Vagina (tissue), 2 donors: ENCODE measurements around the gene PLXNB1. TPM values are rescaled to one million over a fixed set of nuclear protein-coding genes. Genes with fewer than 3 reads are reported as not detected.
A peak's percentile ranks its signal among the peaks of the same experiment; 100 is the strongest.

Source experiments
- DNase-seq, 2 donors: peaks; one replicate each; pipeline ENCODE4 v3.0.0-alpha.2; 2017; ENCODE audit errors: extremely low spot score in 2 of 2
- H3K27ac ChIP-seq: fragments of 200-600 bp; sonication (generic); one replicate; pipeline ENCODE4 v1.5.1; 2019
- H3K27me3 ChIP-seq: fragments of 200-600 bp; sonication (generic); one replicate; pipeline ENCODE4 v1.5.1; 2019
- H3K36me3 ChIP-seq, 2 donors: fragments of 200-600 bp; sonication (generic); one replicate each; pipeline ENCODE4 v1.5.1; 2017 to 2019
- H3K4me1 ChIP-seq: fragments of 200-600 bp; sonication (generic); one replicate; pipeline ENCODE4 v1.5.1; 2019
- H3K4me3 ChIP-seq, 2 donors: fragments of 200-600 bp; sonication (generic); 1 replicate in 1 of 2; 2 replicates in 1 of 2; pipeline ENCODE4 v1.5.1; 2016 to 2019
- H3K9me3 ChIP-seq: fragments of 200-600 bp; sonication (generic); one replicate; pipeline ENCODE4 v1.5.1; 2019
- POLR2A ChIP-seq, 2 donors: fragments of 450-650 bp; IDR thresholded peaks; one replicate each; pipeline ENCODE4 v1.6.1; 2017; ENCODE audit warnings: antibody characterized with exemption in 2 of 2, mild to moderate bottlenecking in 2 of 2, moderate library complexity in 2 of 2
- POLR2AphosphoS5 ChIP-seq, 2 donors: sonication (generic); formaldehyde crosslinking; IDR thresholded peaks; one replicate each; pipeline ENCODE4 v1.9.0; 2017; ENCODE audit warnings: antibody characterized with exemption in 2 of 2, mild to moderate bottlenecking in 2 of 2, low read depth in 1 of 2; ENCODE audit not compliant: insufficient read depth in 1 of 2
- intact Hi-C: fragments of 100-400 bp; cut with DNase I; formaldehyde crosslinking; loops from one replicate; pipeline ENCODE4 v1.15.1; 2023
- total RNA-seq: library from RNA; depleted of rRNA; stranded (reverse); fragments of >200 nt; gene quantifications from one replicate; pipeline ENCODE4 v1.2.3, GENCODE V29; 2016
- TF ChIP-seq, protein P1 (sequence below), 3 experiments: fragments of 450-650 bp in 2 of 3; fragments of 200-600 bp in 1 of 3; sonication (generic) in 1 of 3; IDR thresholded peaks; one replicate each; pipeline ENCODE4 v1.5.1; 2017 to 2019; ENCODE audit warnings: antibody characterized with exemption in 3 of 3, mild to moderate bottlenecking in 2 of 3, moderate library complexity in 2 of 3

The PLXNB1 gene
- total RNA-seq, 1 donor from 2014 or later = 257 TPM

DNA sequence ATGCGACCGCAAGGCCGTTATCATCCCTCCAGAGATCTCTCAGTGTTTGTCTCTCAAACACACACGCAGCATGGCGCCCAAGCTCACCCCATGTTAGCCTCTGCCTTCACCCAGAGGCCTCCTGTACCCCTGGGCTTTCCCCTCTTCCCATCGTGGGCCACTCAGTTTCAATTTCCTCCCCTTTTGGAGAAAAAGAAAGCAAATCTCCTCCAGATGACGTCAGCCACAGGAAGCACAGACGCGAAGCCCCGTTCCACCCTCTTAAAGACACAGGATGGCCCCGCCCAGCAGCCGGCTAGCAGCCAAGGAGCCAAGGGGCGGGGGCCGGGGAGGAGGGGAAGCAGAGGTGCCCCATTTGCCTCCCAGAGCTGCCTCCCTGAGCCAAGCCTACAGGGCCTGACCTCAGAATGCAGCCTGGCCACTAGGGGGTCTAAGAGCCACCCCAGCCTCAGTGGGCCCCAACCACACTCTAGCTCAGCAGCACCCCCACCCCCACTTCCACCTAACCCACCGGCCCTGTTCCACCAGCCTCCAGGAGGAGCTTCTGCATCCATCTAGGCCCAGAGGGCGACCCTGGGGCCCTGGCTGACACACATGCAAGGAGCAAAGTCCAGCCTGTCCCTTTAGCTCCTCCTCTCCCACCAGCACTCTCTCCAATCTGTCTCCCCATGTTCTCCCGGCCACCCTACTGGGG is 43.2 kb upstream of the PLXNB1 start:
- peak in 1 of 2 donors; percentile 93 for DNase-seq
- Histone ChIP-seq H3K4me1 (peaks cover 56% of the 10 kb centered on the region), H3K9me3 (no peaks in the 10 kb centered on the region), H3K27me3 (no peaks in the 10 kb centered on the region), H3K27ac (peak overlapping the region; percentile 99), H3K36me3 (peaks cover 0 to 16% of the 10 kb centered on the region in 2 donors), H3K4me3 (peak overlapping the region; percentile 59 to 78)
- TF ChIP-seq, protein P1, sequence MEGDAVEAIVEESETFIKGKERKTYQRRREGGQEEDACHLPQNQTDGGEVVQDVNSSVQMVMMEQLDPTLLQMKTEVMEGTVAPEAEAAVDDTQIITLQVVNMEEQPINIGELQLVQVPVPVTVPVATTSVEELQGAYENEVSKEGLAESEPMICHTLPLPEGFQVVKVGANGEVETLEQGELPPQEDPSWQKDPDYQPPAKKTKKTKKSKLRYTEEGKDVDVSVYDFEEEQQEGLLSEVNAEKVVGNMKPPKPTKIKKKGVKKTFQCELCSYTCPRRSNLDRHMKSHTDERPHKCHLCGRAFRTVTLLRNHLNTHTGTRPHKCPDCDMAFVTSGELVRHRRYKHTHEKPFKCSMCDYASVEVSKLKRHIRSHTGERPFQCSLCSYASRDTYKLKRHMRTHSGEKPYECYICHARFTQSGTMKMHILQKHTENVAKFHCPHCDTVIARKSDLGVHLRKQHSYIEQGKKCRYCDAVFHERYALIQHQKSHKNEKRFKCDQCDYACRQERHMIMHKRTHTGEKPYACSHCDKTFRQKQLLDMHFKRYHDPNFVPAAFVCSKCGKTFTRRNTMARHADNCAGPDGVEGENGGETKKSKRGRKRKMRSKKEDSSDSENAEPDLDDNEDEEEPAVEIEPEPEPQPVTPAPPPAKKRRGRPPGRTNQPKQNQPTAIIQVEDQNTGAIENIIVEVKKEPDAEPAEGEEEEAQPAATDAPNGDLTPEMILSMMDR (IDR thresholded peaks at IDR 0.05) = peak in 2 of 3 experiments; percentile 37 to 48
- TF ChIP-seq POLR2AphosphoS5 (IDR thresholded peaks at IDR 0.05; ENCODE audit: insufficient read depth in 1 of 2, low read depth in 1 of 2) (peak; percentile 91 to 93), POLR2A (IDR thresholded peaks at IDR 0.05) (peak in 1 of 2 donors; percentile 80)
- intact Hi-C loops = no loop called here

DNA sequence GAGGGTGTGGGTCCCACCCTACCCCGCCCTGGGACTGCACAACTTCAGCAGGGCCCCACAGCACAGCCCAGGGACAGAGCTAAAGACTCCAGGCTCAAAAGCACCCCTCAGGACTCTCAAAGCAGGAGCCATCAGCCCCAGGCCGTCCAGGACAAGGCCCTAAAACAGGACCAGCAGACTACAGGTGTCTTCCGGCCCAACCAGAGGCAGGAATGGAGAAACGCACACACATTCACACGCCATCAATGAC is 42.7 kb upstream of the PLXNB1 start:
- intact Hi-C loops = no loop called here
- Histone ChIP-seq H3K27me3 (no peaks in the 10 kb centered on the region), H3K27ac (peak overlapping the region; percentile 99), H3K9me3 (no peaks in the 10 kb centered on the region), H3K4me1 (peaks cover 60% of the 10 kb centered on the region), H3K36me3 (peaks cover 0 to 19% of the 10 kb centered on the region in 2 donors), H3K4me3 (peak overlapping the region; percentile 59 to 78)
- no peak for DNase-seq
- TF ChIP-seq POLR2A (IDR thresholded peaks at IDR 0.05) (no peak), POLR2AphosphoS5 (IDR thresholded peaks at IDR 0.05; ENCODE audit: insufficient read depth in 1 of 2, low read depth in 1 of 2) (no peak)
- TF ChIP-seq, protein P1 (IDR thresholded peaks at IDR 0.05) = no peak

DNA sequence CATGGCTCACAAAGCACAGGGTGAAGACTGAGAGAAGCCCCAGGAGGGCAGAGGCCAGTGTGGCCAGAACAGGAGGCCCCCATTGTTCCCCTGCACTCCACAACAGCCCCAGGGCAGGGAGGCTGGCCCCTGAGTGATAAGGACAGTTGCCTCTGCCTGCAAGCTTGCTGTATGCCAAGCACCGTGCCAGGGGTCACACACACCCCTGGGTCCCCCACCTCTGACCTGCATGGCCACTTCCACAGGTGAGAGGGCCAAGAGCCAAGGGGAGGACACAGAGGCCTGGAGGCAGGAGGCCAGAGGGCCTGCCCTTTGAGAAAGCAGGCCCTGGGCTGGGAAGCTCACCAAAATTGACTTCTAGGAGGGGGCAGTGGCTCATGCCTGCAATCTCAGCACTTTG is 40.4 kb upstream of the PLXNB1 start:
- H3K4me3 ChIP-seq = no peak overlapping the region
- TF ChIP-seq, protein P1 (IDR thresholded peaks at IDR 0.05) = no peak
- TF ChIP-seq POLR2A (IDR thresholded peaks at IDR 0.05) = no peak
- TF ChIP-seq POLR2AphosphoS5 (IDR thresholded peaks at IDR 0.05; ENCODE audit: insufficient read depth in 1 of 2, low read depth in 1 of 2) = no peak
- intact Hi-C loops = no loop called here

DNA sequence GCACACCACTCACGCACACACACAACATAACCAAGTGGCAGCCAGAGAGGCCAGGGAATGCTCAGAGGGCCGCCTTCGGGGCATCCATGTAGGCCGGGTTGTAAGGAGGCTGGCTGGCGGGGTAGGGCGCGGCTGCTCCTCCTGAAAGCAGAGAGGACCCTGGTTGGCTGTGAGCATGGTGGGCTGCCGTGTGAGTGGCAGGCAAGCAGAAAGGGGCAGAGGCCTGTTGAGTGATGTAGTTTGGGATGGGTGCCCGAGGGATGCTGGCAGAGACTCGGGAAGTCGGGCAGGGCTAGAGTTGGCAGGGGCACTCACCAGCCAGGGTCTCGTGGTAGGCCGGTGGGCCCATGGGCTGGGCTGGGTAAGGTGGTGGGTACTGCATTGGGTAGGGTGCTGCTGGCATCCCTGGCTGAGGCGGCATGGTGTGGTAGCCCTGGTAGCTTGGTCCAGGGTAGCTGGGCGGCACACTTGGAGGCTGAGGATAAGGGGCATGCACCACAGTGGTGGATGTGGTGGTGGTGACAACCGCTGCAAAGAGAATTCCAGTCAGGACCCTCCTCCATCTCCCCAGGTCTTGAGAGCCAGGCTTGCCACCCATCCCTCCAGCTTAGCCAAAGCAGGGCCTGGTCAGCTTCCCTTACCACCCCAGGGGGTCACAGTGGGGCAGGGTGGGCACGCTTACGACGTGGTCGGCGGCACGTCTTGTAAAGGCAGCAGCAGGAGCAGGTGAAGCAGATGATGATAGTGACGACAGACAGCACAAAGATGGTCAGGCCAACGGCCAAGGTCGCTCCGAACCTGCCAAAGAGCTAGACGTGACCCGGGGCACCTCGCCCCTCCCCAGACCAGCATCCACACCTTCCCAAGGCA is 39.4 kb upstream of the PLXNB1 start:
- intact Hi-C loops = no loop called here
- H3K27ac ChIP-seq = peak overlapping the region; percentile 100
- H3K36me3 ChIP-seq = peaks cover 0 to 19% of the 10 kb centered on the region in 2 donors
- no peak overlapping the region for H3K4me3 ChIP-seq
- DNase-seq = no peak
- no peaks in the 10 kb centered on the region for H3K9me3 ChIP-seq
- H3K27me3 ChIP-seq = no peaks in the 10 kb centered on the region
- H3K4me1 ChIP-seq = peaks cover 88% of the 10 kb centered on the region
- TF ChIP-seq, protein P1 (IDR thresholded peaks at IDR 0.05) = no peak
- no peak for TF ChIP-seq POLR2A (IDR thresholded peaks at IDR 0.05)
- TF ChIP-seq POLR2AphosphoS5 (IDR thresholded peaks at IDR 0.05; ENCODE audit: insufficient read depth in 1 of 2, low read depth in 1 of 2) = no peak

More for the DNA sequence above, 40.4 kb upstream of the PLXNB1 start:
- H3K27ac ChIP-seq = peak overlapping the region; percentile 100
- peaks cover 0 to 19% of the 10 kb centered on the region in 2 donors for H3K36me3 ChIP-seq
- H3K9me3 ChIP-seq = no peaks in the 10 kb centered on the region
- no peak for DNase-seq
- no peaks in the 10 kb centered on the region for H3K27me3 ChIP-seq
- peaks cover 81% of the 10 kb centered on the region for H3K4me1 ChIP-seq
